ENCODE results near the gene MFF.

The MFF gene, protein sequence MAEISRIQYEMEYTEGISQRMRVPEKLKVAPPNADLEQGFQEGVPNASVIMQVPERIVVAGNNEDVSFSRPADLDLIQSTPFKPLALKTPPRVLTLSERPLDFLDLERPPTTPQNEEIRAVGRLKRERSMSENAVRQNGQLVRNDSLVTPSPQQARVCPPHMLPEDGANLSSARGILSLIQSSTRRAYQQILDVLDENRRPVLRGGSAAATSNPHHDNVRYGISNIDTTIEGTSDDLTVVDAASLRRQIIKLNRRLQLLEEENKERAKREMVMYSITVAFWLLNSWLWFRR

DNA sequence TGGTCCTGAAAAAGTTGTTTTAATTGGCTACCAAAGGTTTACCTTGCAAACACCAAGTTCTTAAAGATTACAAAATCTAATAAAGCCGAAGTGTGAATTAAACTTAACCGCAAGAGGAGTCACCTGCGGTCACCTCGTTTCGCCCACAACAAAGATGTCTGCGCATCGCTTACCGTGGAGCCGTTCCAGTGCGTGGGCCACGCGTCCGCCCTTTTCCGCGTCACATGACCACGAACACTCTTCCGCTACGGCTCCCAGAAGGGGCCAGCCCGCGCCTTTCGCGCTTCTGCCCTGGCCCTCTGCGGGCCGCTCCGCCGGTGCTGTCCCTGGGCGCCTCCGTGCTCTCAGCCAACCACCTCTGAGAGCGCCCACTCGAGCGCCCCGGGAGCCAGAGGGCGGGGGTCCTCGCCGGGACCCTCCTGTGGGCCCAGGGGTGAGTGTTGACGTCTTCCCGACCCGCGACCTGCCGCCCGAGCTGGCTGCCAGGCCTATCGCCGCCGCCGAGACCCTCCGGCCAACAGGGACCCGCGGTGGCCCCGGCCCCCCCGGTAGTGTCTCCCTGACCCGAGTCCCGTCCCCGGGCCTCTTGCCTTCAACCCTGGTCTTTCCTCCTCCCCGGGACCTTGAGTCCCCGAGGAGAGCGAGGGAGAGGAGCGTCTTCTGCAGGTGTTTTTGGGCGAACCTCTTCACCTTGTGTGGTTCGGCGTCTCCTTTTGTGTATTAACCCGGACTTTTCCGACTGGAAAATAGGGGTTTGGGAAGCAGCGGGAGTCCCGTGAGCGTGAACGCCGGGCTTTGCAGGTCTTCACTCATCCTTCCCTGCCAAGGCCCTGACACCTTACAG is at the start of gene MFF:
Gene MFF (plus strand): TSS at position 257 of the 844 bp plus-strand sequence. CDS start 5,415 bp downstream, outside the sequence.
- FAIRE-seq = no peak

GRCh38 chr2:227280895-227281294 is 44.2 kb upstream of the MFF start:
- TF ChIP-seq CTCF (IDR thresholded peaks at IDR 0.05; ENCODE audit: insufficient read depth, missing control alignments) = no peak
- DNase-seq (ENCODE audit: insufficient read length, low spot score) = no peak
- no peak for FAIRE-seq

More for the DNA sequence above, at the start of gene MFF:
- DNase-seq (ENCODE audit: insufficient read length, low spot score) = peak; percentile 69
- TF ChIP-seq CTCF (IDR thresholded peaks at IDR 0.05; ENCODE audit: insufficient read depth, missing control alignments) = no peak

DNA sequence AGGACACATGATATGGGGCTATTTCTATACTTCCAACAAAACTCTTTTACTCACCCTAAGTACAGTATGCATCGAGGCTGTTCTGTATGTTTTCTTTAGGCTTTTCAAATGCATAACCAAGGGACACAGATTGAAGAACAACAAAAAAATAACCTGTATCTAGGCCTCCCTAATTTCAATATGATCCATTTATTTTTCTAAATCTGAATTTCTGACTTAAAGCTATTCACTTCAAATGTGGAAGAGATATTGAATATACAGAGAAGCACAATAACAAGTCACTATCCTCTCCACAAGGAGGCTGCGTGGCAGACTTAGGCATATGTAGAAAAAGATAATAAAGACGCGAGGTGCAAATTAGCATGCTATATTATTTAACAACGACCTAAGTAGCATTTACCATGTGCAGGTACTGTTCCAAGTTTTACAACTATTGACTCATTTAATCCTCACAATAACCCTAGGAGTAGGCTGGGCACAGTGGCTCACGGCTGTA is 39.3 kb upstream of the MFF start:
- TF ChIP-seq CTCF (IDR thresholded peaks at IDR 0.05; ENCODE audit: insufficient read depth, missing control alignments) = no peak
- FAIRE-seq (no peak), DNase-seq (ENCODE audit: insufficient read length, low spot score) (no peak)

GRCh38 chr2:227287771-227288170 is 37.3 kb upstream of the MFF start:
- FAIRE-seq = no peak
- no peak for TF ChIP-seq CTCF (IDR thresholded peaks at IDR 0.05; ENCODE audit: insufficient read depth, missing control alignments)
- no peak for DNase-seq (ENCODE audit: insufficient read length, low spot score)

- TF ChIP-seq CTCF (IDR thresholded peaks at IDR 0.05; ENCODE audit: insufficient read depth, missing control alignments) = no peak
Observed at GRCh38 chr2:227292314-227292713, 32.7 kb upstream of the MFF start.

DNA sequence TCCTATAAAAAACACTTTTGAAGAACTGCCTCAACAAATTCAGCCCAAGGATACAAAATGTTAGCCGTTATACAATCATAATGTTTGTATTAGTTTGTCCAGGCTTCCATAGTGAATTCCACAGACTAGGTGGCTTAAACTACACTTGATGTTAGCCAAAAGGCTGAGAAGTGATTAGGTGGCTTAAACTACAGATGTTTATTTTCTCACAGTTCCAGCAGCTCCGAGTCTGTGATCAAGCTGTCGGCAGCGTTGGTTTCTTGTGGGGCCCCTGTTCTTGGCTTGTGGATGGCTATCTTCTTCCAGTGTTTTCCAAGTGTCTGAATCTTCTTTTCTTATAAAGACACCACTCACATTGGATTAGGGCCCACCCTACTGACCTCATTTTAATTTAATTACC is 31.5 kb upstream of the MFF start:
- no peak for TF ChIP-seq CTCF (IDR thresholded peaks at IDR 0.05; ENCODE audit: insufficient read depth, missing control alignments)
- FAIRE-seq = no peak
- DNase-seq (ENCODE audit: insufficient read length, low spot score) = no peak

More at GRCh38 chr2:227292314-227292713, 32.7 kb upstream of the MFF start:
- FAIRE-seq (no peak), DNase-seq (ENCODE audit: insufficient read length, low spot score) (no peak)

Data from D721Med (cell line).